ENCODE measurements around the gene C18orf32.
"Not testable (repeated sequence)": the region's sequence is repeated elsewhere in the genome, so short reads cannot be mapped to it uniquely, and the experiment has no call there.

C18orf32 gene

DNA sequence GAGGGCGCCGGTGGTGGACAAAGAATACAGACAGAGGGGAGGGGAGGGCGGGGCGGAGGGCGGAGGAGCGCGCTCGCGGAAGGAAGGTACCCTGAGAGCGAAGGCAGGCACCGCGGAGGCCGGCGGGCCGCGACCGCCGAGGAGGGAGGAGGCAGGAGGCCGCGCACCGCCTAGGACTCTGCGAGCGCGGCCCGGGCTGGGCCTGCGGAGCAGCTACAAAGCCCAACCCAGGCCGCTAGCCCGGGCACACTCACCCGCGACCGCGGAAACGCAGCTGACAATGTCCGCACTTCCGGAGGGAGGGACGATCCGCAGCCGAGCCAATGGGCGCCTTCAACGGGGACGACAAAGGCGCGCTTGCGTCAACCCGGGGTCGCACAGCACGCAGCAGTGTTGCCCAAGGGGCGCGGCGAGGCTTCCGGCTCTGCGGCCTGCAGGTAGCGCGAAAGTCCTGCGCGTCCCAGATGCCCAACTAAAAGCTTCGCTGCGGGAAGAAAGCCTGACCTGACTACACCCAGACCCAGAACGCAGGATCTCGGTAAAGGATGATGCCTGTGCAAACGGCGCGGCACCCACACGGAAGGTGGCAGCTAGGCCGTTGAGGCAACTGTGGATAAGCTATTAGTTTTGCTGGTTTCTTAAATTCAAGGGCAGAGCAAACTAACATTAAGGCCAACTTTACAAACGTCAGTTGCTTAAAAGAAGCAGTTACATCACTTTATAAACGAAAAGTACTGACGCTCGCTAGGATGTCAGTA is at the start of gene C18orf32:
TSS of gene C18orf32 (minus strand) at position 282 of the 758 bp plus-strand sequence. CDS start 3,486 bp downstream, outside the sequence.
- Histone ChIP-seq H3K9ac (ENCODE audit: low read length) (peak within 1 kb of the TSS; percentile 81), H3K36me3 (ENCODE audit: control insufficient read depth, low read depth, low read length) (peaks cover 53% of the 10 kb centered on the region), H3K27me3 (ENCODE audit: control insufficient read depth, insufficient read depth, low read length) (no peaks in the 10 kb centered on the region), H3K9me3 (ENCODE audit: control insufficient read depth, low read depth, low read length) (no peaks in the 10 kb centered on the region), H3K27ac (ENCODE audit: low read length) (peak within 1 kb of the TSS; percentile 33), H3K4me1 (ENCODE audit: control insufficient read depth, low read depth, low read length) (peaks cover 19% of the 10 kb centered on the region), H3K4me3 (ENCODE audit: low read length) (peak within 1 kb of the TSS; percentile 96)

DNA sequence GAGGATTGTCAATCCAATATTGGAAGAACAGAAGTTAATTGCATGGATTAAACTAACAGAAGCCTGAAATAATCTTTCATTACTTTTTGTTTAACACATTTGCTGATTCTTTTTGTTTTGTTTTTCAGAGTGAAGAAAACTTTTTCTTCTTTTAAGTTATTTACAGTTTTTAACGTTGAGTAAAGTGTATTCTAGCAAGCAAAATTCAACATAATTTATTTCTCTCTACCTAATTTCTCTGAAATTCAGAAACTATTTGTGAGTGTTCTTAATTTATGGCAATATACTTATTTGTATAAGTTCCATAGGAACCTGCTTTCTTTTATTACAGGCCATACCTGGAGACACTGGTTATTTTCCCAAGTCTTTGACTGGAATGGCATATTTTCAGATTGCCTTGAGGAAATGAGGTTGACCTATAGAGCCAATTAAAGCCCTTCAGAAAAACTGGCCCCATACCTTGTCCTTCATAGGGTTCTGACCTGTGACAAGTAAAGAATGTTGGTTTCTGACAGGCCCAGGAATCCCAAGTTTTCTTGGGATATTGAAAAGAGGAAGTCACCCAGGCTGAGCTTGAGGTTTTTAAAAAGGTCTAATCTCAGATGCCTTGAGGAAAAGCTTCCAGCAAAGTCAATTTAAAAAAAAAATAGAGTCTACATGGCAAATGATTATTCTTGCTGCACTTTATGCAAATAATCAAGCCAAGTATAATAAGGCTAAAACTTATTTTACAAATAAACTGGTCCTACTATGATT is 48.0 kb upstream of the C18orf32 start:
- Histone ChIP-seq H3K9ac (ENCODE audit: low read length) (no peak overlapping the region), H3K9me3 (ENCODE audit: control insufficient read depth, low read depth, low read length) (peaks cover 9% of the 10 kb centered on the region), H3K36me3 (ENCODE audit: control insufficient read depth, low read depth, low read length) (no peaks in the 10 kb centered on the region), H3K4me3 (ENCODE audit: low read length) (no peak overlapping the region), H3K27ac (ENCODE audit: low read length) (no peak overlapping the region), H3K27me3 (ENCODE audit: control insufficient read depth, insufficient read depth, low read length) (no peaks in the 10 kb centered on the region), H3K4me1 (ENCODE audit: control insufficient read depth, low read depth, low read length) (peaks cover 23% of the 10 kb centered on the region)

DNA sequence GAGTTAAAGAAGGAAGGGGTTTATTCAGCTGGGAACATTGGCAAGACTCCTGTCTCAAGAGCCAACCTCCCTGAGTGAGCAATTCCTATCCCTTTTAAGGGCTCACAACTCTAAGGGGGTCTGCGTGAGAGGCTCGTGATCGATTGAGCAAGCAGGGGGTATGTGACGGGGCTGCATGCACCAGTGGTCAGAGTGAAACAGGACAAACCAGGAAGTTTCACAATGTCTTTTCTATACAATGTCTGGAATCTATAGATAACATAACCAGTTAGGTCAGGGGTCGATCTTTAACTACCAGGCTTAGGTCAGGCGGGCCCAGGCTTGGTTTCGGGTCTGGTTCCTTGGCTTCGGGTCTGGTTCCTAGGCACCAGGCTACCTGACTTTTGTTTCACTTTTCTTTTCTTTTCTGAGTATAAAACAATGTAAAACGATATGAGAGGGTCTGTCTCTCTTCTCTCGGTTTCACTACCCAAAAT is 44.7 kb upstream of the C18orf32 start:
- no peaks in the 10 kb centered on the region for H3K36me3 ChIP-seq (ENCODE audit: control insufficient read depth, low read depth, low read length)
- peaks cover 20% of the 10 kb centered on the region for H3K4me1 ChIP-seq (ENCODE audit: control insufficient read depth, low read depth, low read length)
- H3K9me3 ChIP-seq (ENCODE audit: control insufficient read depth, low read depth, low read length), result peaks cover 9% of the 10 kb centered on the region
- H3K27me3 ChIP-seq (ENCODE audit: control insufficient read depth, insufficient read depth, low read length), result no peaks in the 10 kb centered on the region
- no peak overlapping the region for H3K9ac ChIP-seq (ENCODE audit: low read length)
- no peak overlapping the region for H3K27ac ChIP-seq (ENCODE audit: low read length)
- H3K4me3 ChIP-seq (ENCODE audit: low read length), result no peak overlapping the region

DNA sequence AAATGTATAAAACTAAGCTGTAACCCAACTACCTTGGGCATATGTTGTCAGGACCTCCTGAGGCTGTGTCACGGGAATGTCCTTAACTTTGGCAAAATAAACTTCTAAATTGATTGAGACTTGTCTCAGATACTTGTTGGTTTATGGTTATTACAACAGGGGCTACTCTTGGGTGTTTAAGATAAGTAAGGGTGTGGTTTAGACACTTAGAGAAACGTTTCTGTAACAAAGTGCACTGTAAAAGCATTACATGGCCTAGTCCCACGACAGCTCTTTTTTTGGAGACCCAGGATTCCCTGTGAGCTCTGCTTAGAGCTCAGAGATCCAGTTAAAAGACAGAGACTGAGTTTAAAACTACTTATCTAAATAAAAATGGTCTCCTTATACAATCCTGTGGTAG is 42.6 kb upstream of the C18orf32 start:
- H3K9me3 ChIP-seq (ENCODE audit: control insufficient read depth, low read depth, low read length), result peaks cover 1% of the 10 kb centered on the region
- H3K36me3 ChIP-seq (ENCODE audit: control insufficient read depth, low read depth, low read length), result no peaks in the 10 kb centered on the region
- H3K27ac ChIP-seq (ENCODE audit: low read length), result no peak overlapping the region
- H3K4me1 ChIP-seq (ENCODE audit: control insufficient read depth, low read depth, low read length), result peaks cover 8% of the 10 kb centered on the region
- no peak overlapping the region for H3K4me3 ChIP-seq (ENCODE audit: low read length)
- no peaks in the 10 kb centered on the region for H3K27me3 ChIP-seq (ENCODE audit: control insufficient read depth, insufficient read depth, low read length)
- H3K9ac ChIP-seq (ENCODE audit: low read length), result no peak overlapping the region

DNA sequence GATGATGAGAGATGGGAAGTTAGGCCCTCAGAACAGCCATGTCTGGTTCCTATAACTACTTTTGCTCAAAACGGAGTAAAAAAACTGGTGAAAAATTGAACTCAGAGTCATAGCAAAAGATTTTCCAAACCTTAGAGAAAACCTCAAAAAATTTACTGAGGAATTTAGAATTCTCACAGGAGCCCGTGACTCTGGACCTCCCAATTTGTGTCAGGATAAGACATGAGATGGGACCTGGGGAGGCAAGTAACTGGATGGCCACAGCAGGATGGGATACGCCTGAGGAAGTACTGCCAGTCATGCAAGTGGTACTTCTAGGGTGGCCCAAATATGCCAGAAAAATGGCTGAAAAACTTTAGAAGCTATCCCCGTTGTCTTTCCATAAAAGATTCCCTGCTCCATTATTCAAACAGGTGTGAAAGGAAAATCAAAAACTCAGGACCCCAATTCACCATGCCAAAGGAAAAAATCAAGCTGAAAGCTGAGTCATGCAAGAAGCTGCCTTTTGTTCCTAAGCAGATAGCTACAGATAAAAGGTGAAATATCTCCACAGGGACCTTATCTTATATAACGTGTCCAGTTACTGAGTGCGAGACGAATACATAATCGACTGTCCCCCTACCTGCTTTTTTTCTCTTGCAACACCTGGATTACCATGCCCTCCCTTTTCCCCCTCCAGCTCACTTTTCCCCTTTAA is 40.7 kb upstream of the C18orf32 start:
- H3K9ac ChIP-seq (ENCODE audit: low read length), result no peak overlapping the region
- H3K9me3 ChIP-seq (ENCODE audit: control insufficient read depth, low read depth, low read length), result no peaks in the 10 kb centered on the region
- H3K27ac ChIP-seq (ENCODE audit: low read length), result no peak overlapping the region
- peaks cover 8% of the 10 kb centered on the region for H3K4me1 ChIP-seq (ENCODE audit: control insufficient read depth, low read depth, low read length)
- H3K36me3 ChIP-seq (ENCODE audit: control insufficient read depth, low read depth, low read length), result no peaks in the 10 kb centered on the region
- no peak overlapping the region for H3K4me3 ChIP-seq (ENCODE audit: low read length)
- H3K27me3 ChIP-seq (ENCODE audit: control insufficient read depth, insufficient read depth, low read length), result no peaks in the 10 kb centered on the region

DNA sequence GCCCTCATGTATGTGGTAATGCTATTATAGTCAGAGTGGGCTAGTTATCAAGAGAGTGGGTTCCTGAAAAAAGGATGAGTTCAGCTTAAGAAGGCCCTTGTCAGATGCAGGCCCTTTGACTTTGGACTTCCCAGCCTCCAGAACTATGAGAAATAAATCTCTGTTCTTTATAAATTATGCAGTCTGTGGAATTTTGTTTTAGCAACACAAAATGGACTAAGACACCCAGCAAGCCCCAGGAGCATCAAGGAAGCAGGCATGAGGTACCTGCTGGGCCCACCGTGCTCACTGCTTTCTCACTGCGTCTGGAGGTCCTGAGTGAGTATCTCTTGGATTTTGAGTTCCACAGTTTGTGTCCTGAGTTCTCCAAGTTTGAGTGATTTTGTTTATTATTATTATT is 38.9 kb upstream of the C18orf32 start:
- Histone ChIP-seq H3K4me1 (ENCODE audit: control insufficient read depth, low read depth, low read length) (peaks cover 10% of the 10 kb centered on the region), H3K9ac (ENCODE audit: low read length) (no peak overlapping the region), H3K27me3 (ENCODE audit: control insufficient read depth, insufficient read depth, low read length) (no peaks in the 10 kb centered on the region), H3K36me3 (ENCODE audit: control insufficient read depth, low read depth, low read length) (no peaks in the 10 kb centered on the region), H3K9me3 (ENCODE audit: control insufficient read depth, low read depth, low read length) (no peaks in the 10 kb centered on the region), H3K27ac (ENCODE audit: low read length) (no peak overlapping the region), H3K4me3 (ENCODE audit: low read length) (no peak overlapping the region)

DNA sequence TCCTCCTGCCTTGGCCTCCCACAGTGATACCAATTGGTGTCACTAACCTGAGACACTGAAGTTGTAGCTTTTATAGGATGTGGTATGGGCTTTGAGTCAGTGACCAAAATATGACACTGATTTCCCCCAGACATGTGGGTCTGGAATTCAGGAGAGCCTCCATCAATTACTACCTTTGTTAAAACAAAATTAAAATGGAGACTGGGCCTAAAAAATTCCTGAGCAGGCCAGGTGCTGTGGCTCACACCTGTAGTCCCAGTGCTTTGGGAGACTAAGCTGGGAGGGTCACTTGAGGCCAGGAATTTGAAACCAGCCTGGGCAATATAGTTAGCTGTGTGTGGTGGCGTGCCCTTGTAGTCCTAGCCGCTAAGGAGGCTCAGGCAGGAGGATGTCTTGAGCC is 37.9 kb upstream of the C18orf32 start:
- no peaks in the 10 kb centered on the region for H3K9me3 ChIP-seq (ENCODE audit: control insufficient read depth, low read depth, low read length)

DNA sequence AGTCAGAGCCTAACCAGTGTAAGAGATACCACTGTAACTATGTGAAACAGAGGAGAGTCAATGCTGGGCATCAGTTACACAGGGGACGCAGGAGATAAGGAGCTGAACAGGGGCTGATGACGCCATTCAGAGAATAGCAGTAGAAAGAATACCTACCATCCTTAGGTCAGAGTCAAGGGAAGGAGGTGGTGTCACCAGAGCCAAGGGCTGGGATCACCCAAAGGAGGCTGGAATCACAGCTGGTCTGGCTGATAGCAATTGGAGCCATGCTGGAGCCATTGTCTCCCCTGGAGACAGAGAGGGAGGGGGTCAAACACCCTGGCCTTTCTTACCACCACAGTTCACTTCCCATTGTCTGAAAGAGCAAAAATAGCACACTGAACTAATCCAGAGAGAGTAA is 37.3 kb upstream of the C18orf32 start:
- H3K9me3 ChIP-seq (ENCODE audit: control insufficient read depth, low read depth, low read length), result no peaks in the 10 kb centered on the region
- H3K36me3 ChIP-seq (ENCODE audit: control insufficient read depth, low read depth, low read length), result no peaks in the 10 kb centered on the region
- H3K27me3 ChIP-seq (ENCODE audit: control insufficient read depth, insufficient read depth, low read length), result no peaks in the 10 kb centered on the region
- H3K4me3 ChIP-seq (ENCODE audit: low read length), result no peak overlapping the region
- H3K9ac ChIP-seq (ENCODE audit: low read length), result no peak overlapping the region
- H3K27ac ChIP-seq (ENCODE audit: low read length), result no peak overlapping the region
- peaks cover 24% of the 10 kb centered on the region for H3K4me1 ChIP-seq (ENCODE audit: control insufficient read depth, low read depth, low read length)

More for the DNA sequence above, 37.9 kb upstream of the C18orf32 start:
- Histone ChIP-seq H3K9ac (ENCODE audit: low read length) (no peak overlapping the region), H3K4me3 (ENCODE audit: low read length) (no peak overlapping the region), H3K27ac (ENCODE audit: low read length) (no peak overlapping the region), H3K4me1 (ENCODE audit: control insufficient read depth, low read depth, low read length) (peaks cover 18% of the 10 kb centered on the region), H3K27me3 (ENCODE audit: control insufficient read depth, insufficient read depth, low read length) (no peaks in the 10 kb centered on the region), H3K36me3 (ENCODE audit: control insufficient read depth, low read depth, low read length) (no peaks in the 10 kb centered on the region)

DNA sequence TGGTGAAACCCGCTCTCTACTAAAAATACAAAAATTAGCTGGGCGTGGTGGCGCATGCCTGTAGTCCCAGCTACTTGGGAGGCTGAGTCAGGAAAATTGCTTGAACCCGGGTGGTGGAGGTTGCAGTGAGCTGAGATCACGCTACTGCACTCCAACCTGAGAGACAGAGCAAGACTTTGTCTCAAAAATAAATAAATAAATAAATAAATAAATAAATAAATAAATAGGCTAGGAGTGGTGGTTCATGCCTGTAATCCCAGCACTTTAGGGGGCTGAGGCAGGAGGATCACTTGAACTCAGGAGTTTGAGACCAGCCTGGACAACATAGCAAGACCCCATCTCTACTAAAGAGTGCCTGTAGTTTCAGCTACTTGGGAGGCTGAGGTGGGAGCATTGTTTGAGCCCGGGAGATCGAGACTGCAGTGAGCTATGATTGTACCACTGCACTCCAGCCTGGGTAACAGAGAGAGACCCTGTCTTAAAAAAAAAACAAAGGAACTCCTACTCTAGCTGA is 36.6 kb upstream of the C18orf32 start:
- not testable (repeated sequence) for H3K4me3 ChIP-seq (ENCODE audit: low read length)
- peaks cover 28% of the 10 kb centered on the region for H3K4me1 ChIP-seq (ENCODE audit: control insufficient read depth, low read depth, low read length)

DNA sequence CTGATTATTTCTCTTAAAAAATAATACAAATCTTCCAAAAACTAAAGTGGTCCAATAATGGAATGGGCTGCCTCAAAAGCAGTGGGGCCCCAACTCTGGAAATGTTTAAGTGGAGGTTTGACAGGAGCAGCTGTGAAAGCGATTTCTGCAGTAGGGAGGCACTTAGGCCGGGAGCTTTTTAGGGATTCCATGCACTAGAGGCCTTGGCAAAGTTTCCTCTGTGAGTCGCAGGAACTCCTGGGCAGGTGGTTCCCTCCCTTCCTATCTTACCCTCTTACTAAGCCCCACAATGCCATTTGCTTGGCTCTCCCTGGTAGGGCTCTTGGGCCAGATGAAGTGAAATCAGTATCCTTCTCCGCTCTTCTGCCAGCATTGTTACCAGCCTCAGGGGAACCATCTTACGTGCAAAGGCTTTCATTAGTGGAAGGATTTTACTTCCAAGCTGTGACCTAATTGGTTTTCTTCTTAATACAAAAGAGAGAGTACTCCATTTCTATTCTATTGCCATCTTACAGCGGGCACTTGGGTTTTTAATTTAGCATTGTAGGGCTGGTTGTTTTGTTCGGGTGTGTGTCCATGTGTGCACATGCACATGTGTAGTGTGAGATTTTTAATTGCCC is 34.3 kb upstream of the C18orf32 start:
- Histone ChIP-seq H3K27me3 (ENCODE audit: control insufficient read depth, insufficient read depth, low read length) (no peaks in the 10 kb centered on the region), H3K9me3 (ENCODE audit: control insufficient read depth, low read depth, low read length) (no peaks in the 10 kb centered on the region), H3K36me3 (ENCODE audit: control insufficient read depth, low read depth, low read length) (no peaks in the 10 kb centered on the region), H3K4me3 (ENCODE audit: low read length) (no peak overlapping the region), H3K4me1 (ENCODE audit: control insufficient read depth, low read depth, low read length) (peaks cover 20% of the 10 kb centered on the region), H3K9ac (ENCODE audit: low read length) (no peak overlapping the region), H3K27ac (ENCODE audit: low read length) (no peak overlapping the region)

More for the DNA sequence above, 36.6 kb upstream of the C18orf32 start:
- not testable (repeated sequence) for H3K27ac ChIP-seq (ENCODE audit: low read length); H3K36me3 ChIP-seq (ENCODE audit: control insufficient read depth, low read depth, low read length); H3K9me3 ChIP-seq (ENCODE audit: control insufficient read depth, low read depth, low read length); H3K27me3 ChIP-seq (ENCODE audit: control insufficient read depth, insufficient read depth, low read length); H3K9ac ChIP-seq (ENCODE audit: low read length)

DNA sequence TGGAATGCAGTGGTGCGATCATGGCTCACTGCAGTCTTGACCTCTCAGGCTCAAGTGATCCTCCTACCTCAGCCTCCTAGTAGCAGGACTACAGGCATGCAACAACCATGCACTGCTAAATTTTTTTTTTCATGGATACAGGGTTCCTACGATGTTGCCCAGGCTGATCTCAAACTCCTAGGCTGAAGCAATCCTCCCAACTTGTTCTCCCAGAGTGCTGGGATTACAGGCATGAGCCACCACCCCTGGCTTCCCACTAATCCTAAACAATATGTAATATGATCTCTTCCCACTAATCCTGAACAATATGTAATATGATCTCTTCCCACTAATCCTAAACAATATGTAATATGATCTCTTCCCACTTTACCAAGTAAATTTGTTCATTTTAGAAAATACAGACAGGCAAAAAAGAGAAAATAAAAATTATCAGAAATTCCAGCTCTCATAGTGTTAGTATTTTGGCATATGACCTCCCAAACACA is 33.7 kb upstream of the C18orf32 start:
- H3K4me1 ChIP-seq (ENCODE audit: control insufficient read depth, low read depth, low read length), result peaks cover 22% of the 10 kb centered on the region
- H3K36me3 ChIP-seq (ENCODE audit: control insufficient read depth, low read depth, low read length), result no peaks in the 10 kb centered on the region
- no peak overlapping the region for H3K27ac ChIP-seq (ENCODE audit: low read length)
- no peak overlapping the region for H3K4me3 ChIP-seq (ENCODE audit: low read length)
- H3K9me3 ChIP-seq (ENCODE audit: control insufficient read depth, low read depth, low read length), result no peaks in the 10 kb centered on the region
- H3K9ac ChIP-seq (ENCODE audit: low read length), result no peak overlapping the region
- H3K27me3 ChIP-seq (ENCODE audit: control insufficient read depth, insufficient read depth, low read length), result no peaks in the 10 kb centered on the region

All from iPS-18a (cell line).